GM15510 (cell line): ENCODE measurements around the gene ALG2.

Experiments
- POLR2A ChIP-seq: IDR thresholded peaks from 3 replicates; pipeline ENCODE4 v1.6.1; 2011; ENCODE audit warnings: borderline replicate concordance; ENCODE audit not compliant: insufficient read length; ENCODE audit errors: extremely low read depth

ALG2 gene

GRCh38 chr9:99244344-99245260 lies 22.9 kb upstream of the ALG2 start:
- no peak for TF ChIP-seq POLR2A

GRCh38 chr9:99241106-99241505 lies 19.4 kb upstream of the ALG2 start:
- TF ChIP-seq POLR2A = no peak

- TF ChIP-seq POLR2A = no peak
Observed at GRCh38 chr9:99239341-99240060, 17.8 kb upstream of the ALG2 start.

- TF ChIP-seq POLR2A = no peak
Observed at GRCh38 chr9:99238331-99238730, 16.6 kb upstream of the ALG2 start.

- no peak for TF ChIP-seq POLR2A
Observed at GRCh38 chr9:99237356-99237755, 15.6 kb upstream of the ALG2 start.

- peak; percentile 6 for TF ChIP-seq POLR2A
Observed at GRCh38 chr9:99235926-99236634, 14.3 kb upstream of the ALG2 start.

GRCh38 chr9:99235069-99235468 lies 13.3 kb upstream of the ALG2 start:
- TF ChIP-seq POLR2A = no peak

- no peak for TF ChIP-seq POLR2A
Observed at GRCh38 chr9:99234618-99235017, 12.9 kb upstream of the ALG2 start.

- TF ChIP-seq POLR2A = no peak
Observed at GRCh38 chr9:99231711-99232110, 10.0 kb upstream of the ALG2 start.

GRCh38 chr9:99230206-99230605 lies 8.5 kb upstream of the ALG2 start:
- no peak for TF ChIP-seq POLR2A

- no peak for TF ChIP-seq POLR2A
Observed at GRCh38 chr9:99226054-99226453, 4.3 kb upstream of the ALG2 start.

GRCh38 chr9:99224445-99224844 lies 2.7 kb upstream of the ALG2 start:
- TF ChIP-seq POLR2A = no peak

GRCh38 chr9:99222416-99223270 lies 901 bp upstream of the ALG2 start:
- TF ChIP-seq POLR2A = no peak

GRCh38 chr9:99221266-99221620 lies 499 bp downstream of the ALG2 start:
- no peak for TF ChIP-seq POLR2A

GRCh38 chr9:99220011-99220410 lies 1.7 kb downstream of the ALG2 start:
- TF ChIP-seq POLR2A = no peak

GRCh38 chr9:99216073-99216472 lies 5.7 kb downstream of the ALG2 start:
- TF ChIP-seq POLR2A = no peak
